Fibroblast of upper back skin (primary cell): ENCODE measurements around the gene PAXIP1.

Experiments used
- DNase-seq: peaks from one replicate; pipeline ENCODE4 v3.0.0-alpha.2; 2013

The PAXIP1 gene

DNA sequence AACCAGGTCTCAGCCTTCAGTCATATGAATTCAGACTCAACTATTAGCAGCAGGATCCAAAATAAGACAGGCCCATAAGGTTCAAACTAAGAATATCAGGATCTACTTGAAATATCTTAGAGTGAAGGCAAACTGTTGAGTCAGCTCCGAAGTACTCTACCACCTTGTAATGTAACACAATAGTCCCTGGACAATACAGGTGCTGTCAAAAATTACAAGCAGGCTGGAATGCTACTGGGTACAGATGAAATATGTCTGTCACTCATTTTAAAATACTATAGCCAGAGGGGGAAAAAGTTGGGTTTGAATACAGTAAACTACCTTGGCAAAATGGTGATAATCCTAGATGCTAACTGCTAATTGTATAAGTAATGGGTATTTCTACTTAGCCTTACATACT is 6.8 kb downstream of the PAXIP1 start:
- no peak for DNase-seq

DNA sequence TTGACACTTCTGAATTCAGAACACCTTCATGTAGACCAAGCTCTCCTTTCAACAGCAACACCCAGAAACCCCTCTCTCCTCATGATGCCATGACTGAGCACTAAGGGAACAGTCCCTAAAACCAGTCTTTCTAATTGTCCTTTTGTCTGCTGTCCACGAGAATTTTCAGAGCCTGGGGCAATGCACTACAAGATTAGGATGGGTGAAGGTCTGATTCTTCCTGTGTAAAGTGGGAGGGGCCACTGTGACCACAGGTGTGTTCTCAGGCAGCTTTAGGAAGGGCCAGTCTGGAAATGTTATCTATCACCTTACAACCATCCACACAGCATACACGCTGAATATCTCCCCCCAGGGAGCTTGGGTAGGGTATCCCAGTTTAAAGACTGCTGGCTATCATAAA is 7.9 kb downstream of the PAXIP1 start:
- no peak for DNase-seq

DNA sequence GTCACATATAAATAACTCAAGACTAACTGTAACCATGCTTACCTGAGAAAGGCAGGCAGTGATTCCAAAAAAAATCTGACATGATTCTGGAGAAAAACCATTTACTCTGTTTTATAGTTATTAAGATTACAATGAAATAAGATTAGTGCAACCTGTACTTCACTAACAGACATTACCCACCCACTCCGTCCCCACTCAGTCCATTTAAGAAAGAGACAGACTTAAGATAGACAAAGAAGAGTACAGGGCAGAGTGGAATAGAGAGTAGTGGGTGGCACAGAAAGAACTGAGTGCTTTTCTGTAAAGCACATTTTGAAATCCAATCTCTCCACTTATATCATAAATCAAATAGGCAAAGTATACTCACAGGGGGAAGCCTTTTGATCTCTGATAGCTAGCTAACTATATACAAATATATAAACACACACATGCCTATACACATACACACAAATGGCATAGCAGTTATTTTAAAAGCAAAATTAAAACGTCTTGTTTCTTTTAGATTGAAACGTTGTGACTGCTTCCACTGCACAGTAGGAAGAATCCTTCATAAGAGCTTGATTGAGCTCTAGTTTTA is 11.9 kb downstream of the PAXIP1 start:
- no peak for DNase-seq

DNA sequence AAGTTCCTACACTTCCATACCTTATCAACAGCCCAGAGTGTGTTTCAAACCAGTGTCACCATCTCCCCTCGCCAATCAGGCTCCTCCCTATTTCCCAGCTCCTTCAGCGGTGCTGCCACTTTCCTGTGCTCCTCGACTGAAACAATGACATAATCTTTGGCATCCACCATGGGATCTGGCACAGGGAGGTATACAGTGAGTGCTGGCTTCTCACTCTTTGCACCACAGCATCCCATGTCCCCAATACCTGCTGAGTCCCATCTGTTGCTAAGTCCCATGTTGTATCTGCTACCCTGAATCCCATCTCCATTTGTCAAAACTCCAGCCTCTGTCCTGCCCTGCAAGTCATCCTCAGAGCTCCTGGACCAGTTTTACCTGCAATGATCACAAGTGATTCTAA is 15.4 kb downstream of the PAXIP1 start:
- DNase-seq: no peak

DNA sequence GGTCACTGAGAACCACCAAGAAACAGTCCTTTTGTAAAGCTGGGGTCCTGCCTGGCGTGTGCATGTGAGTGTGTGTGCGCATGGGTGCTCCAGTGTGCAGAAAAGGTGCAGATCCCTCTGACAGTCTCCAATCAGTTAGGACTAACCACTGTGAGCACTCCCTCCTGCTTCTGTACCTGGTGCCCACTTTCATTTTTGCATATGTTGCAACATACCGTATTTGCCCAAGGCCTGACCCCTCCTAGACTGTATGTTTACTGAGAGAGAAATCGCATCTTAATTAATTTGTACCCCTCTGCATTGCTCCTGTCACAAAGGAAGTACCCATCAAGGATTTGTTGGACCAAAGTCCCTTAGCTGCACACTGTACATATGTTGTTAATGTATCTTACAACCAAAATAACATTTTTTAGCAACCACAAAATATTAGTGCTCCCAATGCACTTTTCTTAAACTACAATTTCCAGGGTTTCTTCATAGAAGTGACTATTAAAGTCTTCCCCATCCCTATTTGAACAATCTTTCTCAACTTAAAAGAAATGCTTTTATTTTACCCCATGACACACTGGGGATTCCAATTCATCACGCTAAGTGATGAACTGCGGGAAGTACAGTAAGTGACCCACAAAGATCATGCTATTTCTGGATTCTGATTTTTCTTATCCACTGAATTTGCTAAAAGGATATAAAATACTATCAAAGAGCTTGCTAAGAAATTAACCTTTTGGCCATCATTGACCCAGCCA is 16.6 kb downstream of the PAXIP1 start:
- DNase-seq: no peak

DNA sequence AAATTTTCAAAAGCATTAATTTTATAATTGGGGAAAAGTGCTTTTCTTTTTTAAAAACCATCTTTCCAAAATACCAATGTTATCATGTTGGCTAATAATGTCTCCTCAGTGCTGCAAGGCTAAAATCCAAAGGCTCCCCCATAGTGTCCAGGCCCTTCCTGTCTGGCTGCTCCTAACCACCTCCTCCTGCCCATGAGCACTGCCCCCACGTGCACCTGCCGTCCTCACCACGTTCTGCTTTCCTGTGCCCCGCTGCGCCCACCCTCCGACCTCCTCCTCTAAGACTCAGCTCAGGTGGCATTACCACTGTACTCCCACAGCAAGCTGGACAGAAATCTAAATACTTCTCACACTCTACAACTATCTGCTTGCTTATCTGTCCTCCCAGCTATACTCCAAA is 17.7 kb downstream of the PAXIP1 start:
- no peak for DNase-seq

DNA sequence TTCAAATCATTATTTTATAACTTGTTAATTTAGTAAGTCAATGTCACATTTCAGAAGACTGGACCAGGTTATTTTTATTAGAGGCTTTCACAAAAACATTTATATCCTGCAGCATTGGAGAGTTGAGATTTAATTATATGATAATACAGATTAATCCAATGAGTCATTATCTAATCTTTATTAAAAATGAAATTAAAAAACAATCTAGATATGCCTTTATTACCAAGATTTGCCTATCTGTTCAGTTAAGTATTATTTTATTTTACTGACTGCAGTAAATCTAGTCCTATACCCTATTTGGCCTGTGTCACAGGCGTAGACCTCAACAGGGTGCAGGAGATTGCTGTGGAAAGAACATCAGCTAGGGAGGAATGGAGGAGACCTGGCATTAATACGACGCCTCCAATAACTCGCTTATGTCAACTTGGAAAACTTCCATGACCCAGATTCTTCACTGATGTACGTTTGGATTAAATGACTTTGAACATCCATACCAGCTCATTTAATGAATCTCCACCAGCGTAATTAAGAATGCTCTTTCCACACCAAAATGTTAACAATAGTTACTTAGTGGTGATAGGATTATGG is 18.2 kb downstream of the PAXIP1 start:
- DNase-seq: no peak

DNA sequence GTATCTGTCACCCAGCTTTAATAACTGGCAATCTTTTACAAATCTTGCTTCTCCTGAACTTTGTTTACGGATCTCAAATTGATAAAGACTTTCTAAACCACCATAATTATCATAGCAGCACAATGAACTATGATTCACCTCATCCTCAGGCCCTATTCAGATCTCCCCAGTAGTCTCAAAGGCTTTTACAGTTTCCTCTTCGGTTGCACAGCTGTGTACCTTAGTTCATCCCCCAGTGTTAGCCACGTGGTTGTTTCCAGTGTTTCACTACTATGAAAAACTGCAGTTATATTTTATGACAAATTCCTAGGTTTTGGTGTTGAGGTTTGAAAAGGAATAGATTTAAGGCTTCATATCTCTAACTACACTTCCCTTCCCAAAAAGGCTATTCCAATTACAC is 24.9 kb downstream of the PAXIP1 start:
- no peak for DNase-seq

DNA sequence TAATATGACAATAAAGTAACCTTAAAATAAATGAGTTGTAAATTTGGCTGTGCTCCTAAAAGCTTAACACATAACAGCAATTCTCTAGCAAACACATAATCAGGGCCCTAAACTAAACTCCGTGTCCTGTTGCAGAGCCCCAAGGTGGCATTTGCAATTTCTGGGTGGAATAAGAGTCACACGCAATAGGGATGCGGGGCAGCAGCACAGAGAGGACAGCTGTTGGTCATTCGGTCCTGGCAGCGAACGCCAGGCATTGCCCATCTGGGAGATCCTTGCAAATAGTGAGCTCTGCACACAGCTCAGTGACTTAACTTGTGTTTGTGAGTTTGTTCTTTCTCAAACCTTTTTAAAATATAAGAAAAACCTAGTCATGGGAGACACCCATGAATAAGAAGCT is 25.7 kb downstream of the PAXIP1 start:
- no peak for DNase-seq

DNA sequence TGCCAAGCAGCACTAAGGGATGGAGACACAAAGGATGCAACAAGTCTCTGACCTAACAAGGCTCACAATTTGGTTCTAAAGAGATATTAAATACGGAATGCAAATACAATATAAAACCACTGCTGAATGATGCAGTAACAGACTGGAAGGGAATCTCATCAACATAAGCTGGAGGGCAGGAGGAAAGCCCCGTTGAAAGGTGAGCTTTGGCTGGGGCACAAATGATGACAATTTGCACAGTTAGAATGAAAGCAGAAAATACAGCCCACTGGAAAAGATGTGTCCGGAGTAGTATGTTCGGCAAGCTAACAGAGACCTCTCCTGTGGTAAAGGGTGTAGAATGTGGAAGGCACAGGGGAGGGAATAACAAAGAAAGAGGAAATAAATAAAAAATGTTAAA is 26.1 kb downstream of the PAXIP1 start:
- no peak for DNase-seq

DNA sequence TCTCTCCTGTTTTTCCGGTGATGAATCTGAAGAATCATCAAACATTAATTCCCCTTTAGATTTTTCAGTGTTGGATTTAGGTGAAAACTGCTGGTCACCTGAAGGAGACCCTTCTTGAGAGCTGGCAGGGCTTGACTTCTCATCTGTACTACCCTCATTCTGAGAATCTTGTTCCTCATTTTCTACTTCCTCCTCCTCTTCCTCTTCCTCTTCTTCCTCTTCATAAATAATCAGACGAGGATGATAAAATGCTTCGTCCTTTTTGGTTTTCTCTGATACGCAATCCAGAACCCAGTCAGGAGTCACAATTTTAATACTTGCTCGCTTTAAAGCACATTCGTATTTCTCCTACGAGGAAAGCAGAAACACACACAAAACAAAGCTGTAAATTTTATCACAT is 26.9 kb downstream of the PAXIP1 start:
- DNase-seq: no peak

DNA sequence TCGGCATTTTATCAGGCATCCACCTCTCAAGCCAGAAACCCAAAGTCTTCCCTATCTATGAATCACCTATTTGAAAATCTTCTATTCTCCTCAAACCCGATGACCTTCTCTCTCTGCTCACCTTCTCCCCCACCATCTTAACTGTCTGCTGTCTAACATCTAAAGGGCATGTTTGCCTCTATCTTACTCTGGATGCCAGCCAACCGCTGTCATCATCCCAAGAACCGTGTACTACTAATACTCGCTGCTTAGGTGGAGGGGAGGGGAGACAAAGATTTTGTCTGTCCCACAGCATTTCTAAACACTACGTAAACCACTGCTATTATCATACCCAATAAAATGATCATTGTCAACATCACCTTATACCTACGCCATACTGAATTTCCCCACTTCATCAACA is 29.5 kb downstream of the PAXIP1 start:
- DNase-seq: no peak

DNA sequence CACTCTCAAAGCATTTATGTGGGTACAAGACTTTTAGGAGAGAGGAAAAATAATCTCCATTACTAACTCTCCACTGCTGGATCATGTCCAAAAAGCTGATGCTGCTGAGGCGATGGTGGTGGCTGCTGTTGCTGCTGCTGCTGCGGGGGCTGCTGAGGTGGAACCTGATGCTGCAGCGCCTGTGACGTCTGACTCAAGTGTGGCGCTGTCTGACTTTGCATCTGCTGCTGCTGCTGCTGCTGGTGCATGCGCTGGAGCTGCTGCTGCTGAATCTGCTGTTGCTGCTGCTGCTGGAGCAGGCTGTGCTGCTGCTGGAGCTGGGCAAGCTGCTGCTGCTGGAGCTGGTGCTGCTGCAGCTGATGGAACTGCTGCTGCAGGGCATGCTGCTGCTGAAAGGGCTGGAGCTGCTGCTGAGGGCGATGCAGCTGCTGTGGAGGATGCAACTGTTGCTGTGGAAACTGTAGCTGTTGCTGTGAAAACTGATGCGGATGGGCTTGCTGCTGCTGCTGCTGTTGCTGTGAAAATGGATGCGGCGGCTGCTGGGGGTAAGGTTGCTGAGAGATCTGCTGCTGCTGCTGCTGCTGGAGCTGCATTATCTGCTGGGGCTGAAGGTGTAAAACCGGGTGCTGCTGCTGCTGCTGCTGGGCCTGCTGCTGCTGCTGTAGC is 34.5 kb downstream of the PAXIP1 start:
- DNase-seq: no peak

DNA sequence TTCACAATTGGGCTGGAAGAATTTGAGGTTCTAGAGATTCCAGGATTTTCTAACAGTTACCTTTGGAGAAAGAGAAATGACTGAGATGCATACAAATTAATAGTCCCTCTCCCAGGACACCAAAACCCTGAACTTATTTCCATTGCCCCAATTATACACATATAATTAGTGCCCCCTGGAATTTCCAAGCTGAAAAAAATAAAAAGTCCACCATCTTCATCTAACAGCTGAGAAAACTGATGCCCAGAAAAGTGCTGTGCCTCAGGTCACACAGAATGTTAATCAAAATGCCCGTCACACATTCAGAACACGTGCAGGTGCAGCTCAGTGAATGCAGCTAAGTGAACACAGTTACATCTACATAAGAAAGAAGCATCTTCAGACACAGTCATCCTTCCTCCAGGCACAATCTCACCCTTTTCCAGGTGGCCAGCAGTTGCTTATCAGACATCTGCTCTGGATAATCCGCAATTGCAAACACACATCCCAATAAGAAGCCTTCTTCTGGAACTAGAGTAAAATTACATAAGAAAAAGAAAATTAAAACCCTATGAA is 35.4 kb downstream of the PAXIP1 start:
- DNase-seq: no peak

DNA sequence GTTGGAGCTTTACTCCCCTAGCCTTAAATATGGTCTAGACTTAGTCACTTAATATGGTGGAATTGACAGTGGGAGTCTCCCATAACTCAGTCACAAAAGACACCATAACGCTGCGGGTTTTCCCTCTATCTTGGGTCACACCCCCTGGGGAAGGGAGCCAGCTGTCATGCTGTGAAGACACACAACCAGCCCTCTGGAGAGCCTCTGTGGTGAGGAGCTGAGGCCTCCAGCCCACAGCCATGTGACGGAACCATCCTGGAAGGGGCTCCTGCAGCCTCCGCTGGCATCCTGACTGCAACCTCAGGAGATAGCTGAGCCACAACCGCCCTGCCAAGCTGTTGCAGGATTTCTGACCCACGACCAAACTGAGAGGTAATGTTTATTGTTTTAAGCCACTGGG is 37.9 kb downstream of the PAXIP1 start:
- no peak for DNase-seq

DNA sequence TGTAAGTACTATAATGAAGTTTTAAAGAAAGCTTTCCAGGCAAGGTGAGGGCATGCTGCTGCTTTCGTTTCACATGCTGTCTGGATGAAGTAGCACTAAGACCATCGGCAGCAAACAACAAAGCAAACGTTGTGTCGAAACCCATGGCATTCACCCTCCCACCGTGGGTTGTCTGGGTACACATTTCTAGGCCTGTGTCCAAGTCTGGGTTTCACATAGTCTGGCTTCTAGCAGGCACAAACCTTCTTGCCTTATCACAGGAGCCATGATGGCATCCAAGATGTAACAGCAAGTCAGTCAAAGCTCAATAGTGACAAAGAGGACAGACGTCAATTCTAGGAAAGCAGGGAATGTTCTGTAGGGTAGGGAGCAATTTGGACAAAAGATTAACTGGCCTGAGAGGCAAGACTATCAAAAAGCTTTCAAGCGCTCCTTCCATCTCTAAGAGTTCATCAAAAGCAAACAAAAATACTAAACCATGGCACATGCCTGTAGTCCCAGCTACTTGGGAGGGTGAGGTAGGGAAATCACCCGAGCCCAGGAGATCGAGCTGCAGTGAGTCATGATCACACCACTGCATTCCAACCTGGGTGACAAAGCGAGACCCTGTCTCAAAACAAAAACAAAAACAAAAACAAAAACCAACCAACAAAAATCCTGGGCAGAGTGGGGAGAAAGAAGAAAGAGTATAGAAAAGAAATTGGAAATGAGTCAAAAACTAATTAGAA is 42.7 kb downstream of the PAXIP1 start:
- DNase-seq: no peak

DNA sequence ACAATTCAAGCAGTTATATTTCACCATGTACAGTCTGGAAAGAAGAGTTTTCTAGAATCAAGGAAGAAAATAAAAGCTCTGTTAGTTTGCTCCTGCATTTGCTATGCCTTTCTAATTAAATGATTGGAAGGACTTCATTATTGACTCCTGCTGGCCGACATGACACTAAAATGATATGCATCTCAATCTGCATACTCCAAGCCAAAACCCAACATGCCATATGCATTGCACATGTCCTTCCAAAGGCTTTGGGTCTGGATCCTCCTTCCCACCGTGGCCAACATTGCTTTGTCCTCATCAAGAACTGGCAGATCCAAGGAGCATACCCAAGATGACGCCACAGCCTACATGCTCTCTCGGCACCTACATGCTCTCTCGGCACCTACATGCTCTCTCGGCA is 46.5 kb downstream of the PAXIP1 start:
- DNase-seq: no peak

DNA sequence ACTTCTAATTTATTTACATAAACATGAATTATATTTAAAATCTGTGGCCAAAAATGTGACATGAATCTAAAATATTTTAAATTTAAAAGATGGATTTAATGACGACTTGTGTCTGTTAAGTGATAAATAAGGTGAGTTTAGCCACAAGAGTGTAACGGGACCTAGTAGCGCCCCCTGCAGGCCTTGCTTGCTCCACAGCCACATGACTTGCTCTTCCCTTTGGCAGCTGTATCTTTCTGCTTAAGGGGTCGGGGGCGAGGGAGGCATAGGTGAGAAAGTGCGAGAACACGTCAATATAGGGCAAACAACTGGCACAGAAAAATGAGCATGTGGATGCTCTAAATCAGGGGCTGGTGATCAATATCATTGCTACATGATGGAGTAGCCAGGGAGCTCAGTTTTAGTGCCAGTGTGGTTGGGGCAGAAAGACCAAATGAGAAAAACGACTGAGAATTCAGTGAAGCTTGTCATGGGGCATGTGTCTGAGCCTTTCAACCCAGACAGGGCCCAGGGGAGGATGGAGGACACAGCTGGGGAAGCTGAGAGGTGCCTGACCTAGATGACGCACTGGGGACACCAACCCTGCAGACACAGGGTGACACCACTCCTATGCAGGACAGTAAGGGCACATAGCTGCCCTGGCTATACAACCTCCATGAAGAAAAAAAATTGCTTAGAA is 49.8 kb downstream of the PAXIP1 start:
- DNase-seq: peak; percentile 7

DNA sequence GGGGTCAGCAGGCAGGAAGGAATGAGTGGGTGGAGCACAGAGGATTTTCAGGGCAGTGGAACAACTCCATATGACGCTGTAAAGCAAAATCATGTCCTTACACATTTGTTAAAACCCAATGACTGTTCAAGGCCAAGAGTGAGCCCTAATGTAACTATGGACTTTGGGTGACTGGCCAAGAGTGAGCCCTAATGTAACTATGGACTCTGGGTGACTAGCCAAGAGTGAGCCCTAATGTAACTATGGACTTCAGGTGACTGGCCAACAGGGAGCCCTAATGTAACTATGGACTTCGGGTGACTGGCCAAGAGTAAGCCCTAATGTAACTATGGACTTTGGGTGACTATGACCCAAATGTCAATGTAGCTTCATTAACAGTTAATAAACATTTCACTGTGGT is 52.0 kb downstream of the PAXIP1 start:
- DNase-seq: no peak

DNA sequence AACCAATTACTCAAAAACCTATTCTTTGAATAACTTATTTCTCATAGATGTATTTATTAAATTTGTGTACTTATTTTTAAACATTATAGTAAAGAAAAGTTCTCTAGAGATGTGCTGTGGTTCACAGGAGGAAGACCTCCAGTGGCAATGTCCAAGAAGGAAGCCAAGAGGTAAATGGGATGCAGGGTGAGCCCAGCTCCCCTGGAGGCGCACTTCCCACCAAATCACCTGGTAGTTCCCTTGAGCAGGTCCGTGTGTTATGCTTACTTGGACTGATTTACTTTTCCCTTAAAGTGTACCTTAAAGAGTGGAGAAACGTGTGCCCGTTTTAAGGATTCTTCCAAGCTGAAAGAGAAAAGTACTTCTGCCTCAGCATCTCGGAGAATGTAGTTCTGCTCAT is 55.3 kb downstream of the PAXIP1 start:
- no peak for DNase-seq

DNA sequence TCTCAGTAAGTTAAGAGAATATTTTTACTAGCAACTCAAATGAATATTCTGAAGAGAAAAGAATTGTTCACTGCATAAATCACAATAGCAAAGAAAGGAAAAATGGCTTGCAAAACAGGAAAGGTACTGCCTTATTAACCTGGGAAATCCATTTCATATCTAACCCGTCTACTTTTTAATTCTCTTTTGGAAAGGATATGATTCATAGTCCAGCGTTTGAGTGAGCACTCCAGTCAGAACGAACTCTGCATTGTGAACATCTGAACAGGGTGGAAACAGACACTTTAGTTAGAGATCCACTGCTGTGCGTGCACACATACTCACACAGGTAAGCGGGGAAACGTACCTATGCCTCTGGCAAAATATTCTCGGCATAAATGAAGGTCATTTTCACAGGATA is 56.8 kb downstream of the PAXIP1 start:
- no peak for DNase-seq

DNA sequence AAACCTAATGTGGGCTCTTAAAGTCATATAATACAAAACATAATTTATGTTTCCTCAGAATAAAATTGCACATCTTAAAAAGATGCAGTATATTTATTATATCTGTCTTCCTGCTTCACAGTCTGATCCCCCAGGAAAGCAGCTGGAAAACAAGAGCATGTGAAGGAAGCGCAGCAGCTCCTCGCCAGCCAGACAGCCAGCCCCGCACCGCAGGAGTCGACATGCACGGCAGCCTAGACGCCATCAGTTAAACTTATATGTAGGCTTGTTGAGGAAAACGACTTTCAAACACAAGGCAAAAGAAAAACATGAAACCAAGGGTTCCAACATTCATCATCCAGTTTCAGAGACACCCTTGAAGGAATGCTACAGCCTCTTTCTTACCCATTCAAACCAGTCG is 59.0 kb downstream of the PAXIP1 start:
- DNase-seq: no peak

DNA sequence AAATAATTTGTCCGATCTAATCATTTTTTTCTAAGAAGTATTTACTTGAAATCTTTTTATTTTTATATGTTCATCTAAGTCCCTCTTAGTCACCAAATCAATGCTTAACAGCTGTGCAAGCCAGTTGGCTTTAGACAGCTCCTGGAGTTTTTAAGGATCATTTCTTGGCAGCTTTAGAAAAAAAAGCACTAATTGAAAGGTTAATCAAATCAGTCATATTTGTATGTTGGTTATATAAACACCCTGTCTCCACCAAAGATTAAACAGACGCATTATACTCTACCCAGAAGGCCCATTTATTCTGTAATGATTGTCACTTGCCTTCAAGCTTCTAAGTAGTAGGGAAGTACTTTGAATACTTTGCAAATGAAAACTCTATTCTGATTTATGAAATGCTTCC is 60.2 kb downstream of the PAXIP1 start:
- DNase-seq: no peak
